Common myeloid progenitor, CD34-positive (primary cell): ENCODE results near the gene ATP2A2.

Experiments used
- CTCF ChIA-PET: fragments of 350-600 bp; sonication (Branson Sonifier 250); formaldehyde crosslinking; loops from one replicate; lab custom pipeline; 2021; ENCODE audit warnings: antibody characterized with exemption; lab: Charles Lee
- POLR2A ChIA-PET: fragments of 350-600 bp; sonication (Branson Sonifier 250); formaldehyde crosslinking; loops from one replicate; lab custom pipeline; 2021; ENCODE audit warnings: antibody characterized with exemption; lab: Charles Lee
- DNase-seq, 3 donors: peaks; one replicate each; pipeline versions ENCODE4 v3.0.0 to v3.0.0-alpha.2; 2013
- H3K27ac ChIP-seq, 2 experiments: 1 replicate in 1 of 2; 2 replicates in 1 of 2; pipeline ENCODE4 v1.7.0; 2013; ENCODE audit warnings: inconsistent platforms in 2 of 2, low read length in 2 of 2, mild to moderate bottlenecking in 2 of 2, low read depth in 1 of 2, moderate library complexity in 1 of 2; ENCODE audit not compliant: severe bottlenecking in 2 of 2, insufficient read depth in 1 of 2, poor library complexity in 1 of 2
- H3K27me3 ChIP-seq, 5 experiments: replicated peaks in 2 of 5; 1 replicate in 3 of 5; 2 replicates in 2 of 5; pipeline versions ENCODE4 v1.6.1 to v1.7.0; 2013; ENCODE audit warnings: low read length in 4 of 5, mild to moderate bottlenecking in 2 of 5, moderate library complexity in 2 of 5, inconsistent platforms in 1 of 5; ENCODE audit not compliant: insufficient read depth in 5 of 5, control insufficient read depth in 4 of 5
- H3K36me3 ChIP-seq, 4 experiments: 1 replicate in 2 of 4; 2 replicates in 2 of 4; pipeline versions ENCODE4 v1.6.1 to v1.7.0; 2013; ENCODE audit warnings: low read length in 3 of 4, control low read depth in 1 of 4, mild to moderate bottlenecking in 1 of 4; ENCODE audit not compliant: control insufficient read depth in 4 of 4, insufficient read depth in 4 of 4
- H3K4me1 ChIP-seq, 4 experiments: 1 replicate in 3 of 4; 2 replicates in 1 of 4; pipeline versions ENCODE4 v1.6.1 to v1.7.1; 2013; ENCODE audit warnings: low read length in 3 of 4, mild to moderate bottlenecking in 3 of 4, control low read depth in 1 of 4, inconsistent platforms in 1 of 4, moderate library complexity in 1 of 4; ENCODE audit not compliant: control insufficient read depth in 4 of 4, insufficient read depth in 4 of 4; ENCODE audit errors: control extremely low read depth in 1 of 4
- H3K4me3 ChIP-seq, 7 experiments: 1 replicate in 4 of 7; 2 replicates in 3 of 7; pipeline versions ENCODE4 v1.5.1 to v1.7.0; 2013; ENCODE audit warnings: mild to moderate bottlenecking in 7 of 7, low read length in 6 of 7, moderate library complexity in 6 of 7, inconsistent platforms in 2 of 7, low read depth in 2 of 7, control low read depth in 1 of 7; ENCODE audit not compliant: insufficient read depth in 4 of 7, control insufficient read depth in 1 of 7; ENCODE audit errors: extremely low read depth in 1 of 7
- H3K9me3 ChIP-seq, 5 experiments: 1 replicate in 4 of 5; 2 replicates in 1 of 5; pipeline versions ENCODE4 v1.6.1 to v1.7.1; 2013; ENCODE audit warnings: low read length in 4 of 5, mild to moderate bottlenecking in 2 of 5, inconsistent platforms in 1 of 5, low read depth in 1 of 5, moderate library complexity in 1 of 5; ENCODE audit not compliant: control insufficient read depth in 4 of 5, insufficient read depth in 2 of 5; ENCODE audit errors: control extremely low read depth in 1 of 5
- WGBS: methylation state at CpG from one replicate; pipeline ENCODE4 v1.1.5; 2013; ENCODE audit not compliant: insufficient coverage; 5-methylcytosine and 5-hydroxymethylcytosine counted together

The ATP2A2 gene

GRCh38 chr12:110349096-110349495 is 68.0 kb downstream of the ATP2A2 start:
- ChIA-PET POLR2A (interaction anchor here (0.8 kb wide), 1 partner anchor 18 kb away, joined by 3 read pairs; no protein-coding TSS in a partner anchor), CTCF (interaction anchor here (0.6 to 3.5 kb wide), 10 partner anchors 8 to 82 kb away, joined by 3 to 31 read pairs (median 3); no protein-coding TSS in a partner anchor)
- Histone ChIP-seq H3K36me3 (peaks cover 9 to 50% (median 37%) of the 10 kb centered on the region in 4 experiments), H3K27me3 (no peaks in the 10 kb centered on the region), H3K4me3 (peak overlapping the region in 4 of 7 experiments; percentile 20 to 59 (median 50)), H3K4me1 (peaks cover 21 to 72% (median 67%) of the 10 kb centered on the region in 4 experiments), H3K27ac (peak overlapping the region; percentile 37 to 71), H3K9me3 (no peaks in the 10 kb centered on the region)
- WGBS = 24% methylated on average over 4 of the region's 4 CpGs
- DNase-seq = no peak

GRCh38 chr12:110349514-110350151 is 68.6 kb downstream of the ATP2A2 start:
- Histone ChIP-seq H3K27ac (peak overlapping the region; percentile 37 to 71), H3K9me3 (no peaks in the 10 kb centered on the region), H3K4me3 (peak overlapping the region in 5 of 7 experiments; percentile 20 to 59 (median 44)), H3K4me1 (peaks cover 24 to 76% (median 72%) of the 10 kb centered on the region in 4 experiments), H3K36me3 (peaks cover 5 to 45% (median 31%) of the 10 kb centered on the region in 4 experiments), H3K27me3 (no peaks in the 10 kb centered on the region)
- WGBS = under 1% methylated on average over 11 of the region's 12 CpGs
- POLR2A ChIA-PET = interaction anchor here (0.8 to 1.4 kb wide), 4 partner anchors 17 to 100 kb away, joined by 3 to 4 read pairs (median 4); no protein-coding TSS in a partner anchor
- peak; percentile 73 to 96 (median 94) for DNase-seq
- CTCF ChIA-PET = interaction anchor here (0.6 to 3.5 kb wide), 12 partner anchors 10 to 253 kb away, joined by 3 to 31 read pairs (median 3); no protein-coding TSS in a partner anchor

GRCh38 chr12:110351119-110351518 is 70.1 kb downstream of the ATP2A2 start:
- WGBS = 100% methylated on average over 3 of the region's 8 CpGs
- Histone ChIP-seq H3K4me1 (peaks cover 30 to 72% (median 70%) of the 10 kb centered on the region in 4 experiments), H3K36me3 (peaks cover 2 to 30% (median 17%) of the 10 kb centered on the region in 4 experiments), H3K27me3 (no peaks in the 10 kb centered on the region), H3K27ac (peak overlapping the region; percentile 34 to 71), H3K4me3 (no peak overlapping the region), H3K9me3 (no peaks in the 10 kb centered on the region)
- no peak for DNase-seq
- CTCF ChIA-PET = interaction anchor here (1.0 to 3.5 kb wide), 3 partner anchors 12 to 28 kb away, joined by 3 to 31 read pairs (median 4); no protein-coding TSS in a partner anchor
- POLR2A ChIA-PET = no interaction called here

GRCh38 chr12:110352401-110352800 is 71.4 kb downstream of the ATP2A2 start:
- Histone ChIP-seq H3K27ac (peak overlapping the region; percentile 10 to 87), H3K4me3 (no peak overlapping the region), H3K36me3 (peaks cover 0 to 22% (median 7%) of the 10 kb centered on the region in 4 experiments), H3K27me3 (no peaks in the 10 kb centered on the region), H3K4me1 (peaks cover 30 to 72% (median 69%) of the 10 kb centered on the region in 4 experiments), H3K9me3 (no peaks in the 10 kb centered on the region)
- ChIA-PET POLR2A (interaction anchor here (0.7 kb wide), 1 partner anchor 24 kb away, joined by 3 read pairs; no protein-coding TSS in a partner anchor), CTCF (interaction anchor here (0.9 to 2.5 kb wide), 4 partner anchors 12 to 78 kb away, joined by 3 to 11 read pairs (median 6); no protein-coding TSS in a partner anchor)
- no peak for DNase-seq
- 97% methylated on average over 3 of the region's 3 CpGs for WGBS

GRCh38 chr12:110353211-110353965 is 72.3 kb downstream of the ATP2A2 start:
- H3K9me3 ChIP-seq = no peaks in the 10 kb centered on the region
- H3K36me3 ChIP-seq = peaks cover 0 to 12% (median under 1%) of the 10 kb centered on the region in 4 experiments
- no peak for DNase-seq
- 80% methylated on average over 10 of the region's 13 CpGs for WGBS
- H3K4me3 ChIP-seq = peak overlapping the region in 2 of 7 experiments; percentile 38 to 46
- no peaks in the 10 kb centered on the region for H3K27me3 ChIP-seq
- peak overlapping the region; percentile 87 to 89 for H3K27ac ChIP-seq
- CTCF ChIA-PET = interaction anchor here (0.7 to 2.5 kb wide), 13 partner anchors 8 to 81 kb away, joined by 3 to 11 read pairs (median 3); partner anchors contain the start of gene ATP2A2
- peaks cover 30 to 66% (median 61%) of the 10 kb centered on the region in 4 experiments for H3K4me1 ChIP-seq
- POLR2A ChIA-PET = interaction anchor here (0.5 to 1.6 kb wide), 2 partner anchors 10 to 78 kb away, joined by 9 read pairs; no protein-coding TSS in a partner anchor

GRCh38 chr12:110354172-110354780 is 73.2 kb downstream of the ATP2A2 start:
- DNase-seq = peak; percentile 91 to 99 (median 97)
- H3K27ac ChIP-seq = peak overlapping the region; percentile 87 to 89
- POLR2A ChIA-PET = interaction anchor here (0.5 to 1.6 kb wide), 2 partner anchors 10 to 77 kb away, joined by 9 read pairs; no protein-coding TSS in a partner anchor

More at GRCh38 chr12:110354172-110354780, 73.2 kb downstream of the ATP2A2 start:
- CTCF ChIA-PET = interaction anchor here (0.7 to 2.5 kb wide), 13 partner anchors 9 to 80 kb away, joined by 3 to 11 read pairs (median 3); partner anchors contain the start of gene ATP2A2
- H3K9me3 ChIP-seq = no peaks in the 10 kb centered on the region
- peaks cover 0 to 7% (median 0%) of the 10 kb centered on the region in 4 experiments for H3K36me3 ChIP-seq
- WGBS = 3% methylated on average over 4 of the region's 7 CpGs
- no peaks in the 10 kb centered on the region for H3K27me3 ChIP-seq
- H3K4me1 ChIP-seq = peaks cover 27 to 58% (median 52%) of the 10 kb centered on the region in 4 experiments
- peak overlapping the region in 3 of 7 experiments; percentile 5 to 61 (median 24) for H3K4me3 ChIP-seq
